ENCODE data around the gene CCPG1. TPM values are rescaled to one million over a fixed set of nuclear protein-coding genes. Genes with fewer than 3 reads are reported as not detected.

Gene CCPG1
- total RNA-seq, 1 donor, result 250 TPM

- Histone ChIP-seq H3K4me3 (ENCODE audit: insufficient read depth, low read length) (no peak overlapping the region), H3K4me1 (ENCODE audit: insufficient read depth, low read length) (no peaks in the 10 kb centered on the region), H2AFZ (ENCODE audit: low read length) (no peak overlapping the region), H3K9me3 (ENCODE audit: low read depth, low read length) (no peaks in the 10 kb centered on the region), H3K27me3 (ENCODE audit: insufficient read depth, low read length) (no peaks in the 10 kb centered on the region), H3K27ac (ENCODE audit: low read depth, low read length) (no peak overlapping the region), H4K20me1 (ENCODE audit: insufficient read depth, low read length) (no peaks in the 10 kb centered on the region), H3K36me3 (ENCODE audit: insufficient read depth, low read length) (peaks cover 9% of the 10 kb centered on the region), H3K79me2 (ENCODE audit: insufficient read depth, low read length) (no peaks in the 10 kb centered on the region), H3K4me2 (ENCODE audit: insufficient read depth, low read length) (no peak overlapping the region)
- TF ChIP-seq, protein P1, sequence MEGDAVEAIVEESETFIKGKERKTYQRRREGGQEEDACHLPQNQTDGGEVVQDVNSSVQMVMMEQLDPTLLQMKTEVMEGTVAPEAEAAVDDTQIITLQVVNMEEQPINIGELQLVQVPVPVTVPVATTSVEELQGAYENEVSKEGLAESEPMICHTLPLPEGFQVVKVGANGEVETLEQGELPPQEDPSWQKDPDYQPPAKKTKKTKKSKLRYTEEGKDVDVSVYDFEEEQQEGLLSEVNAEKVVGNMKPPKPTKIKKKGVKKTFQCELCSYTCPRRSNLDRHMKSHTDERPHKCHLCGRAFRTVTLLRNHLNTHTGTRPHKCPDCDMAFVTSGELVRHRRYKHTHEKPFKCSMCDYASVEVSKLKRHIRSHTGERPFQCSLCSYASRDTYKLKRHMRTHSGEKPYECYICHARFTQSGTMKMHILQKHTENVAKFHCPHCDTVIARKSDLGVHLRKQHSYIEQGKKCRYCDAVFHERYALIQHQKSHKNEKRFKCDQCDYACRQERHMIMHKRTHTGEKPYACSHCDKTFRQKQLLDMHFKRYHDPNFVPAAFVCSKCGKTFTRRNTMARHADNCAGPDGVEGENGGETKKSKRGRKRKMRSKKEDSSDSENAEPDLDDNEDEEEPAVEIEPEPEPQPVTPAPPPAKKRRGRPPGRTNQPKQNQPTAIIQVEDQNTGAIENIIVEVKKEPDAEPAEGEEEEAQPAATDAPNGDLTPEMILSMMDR (IDR thresholded peaks at IDR 0.05; ENCODE audit: extremely low read depth, low read depth, low read length), result no peak
- no peak for DNase-seq (ENCODE audit: insufficient read length, low spot score, missing footprints)
Observed at GRCh38 chr15:55358471-55358870, 49.7 kb downstream of the CCPG1 start.

GRCh38 chr15:55357774-55358173 is 50.4 kb downstream of the CCPG1 start:
- DNase-seq (ENCODE audit: insufficient read length, low spot score, missing footprints), result no peak
- no peak overlapping the region for H2AFZ ChIP-seq (ENCODE audit: low read length)
- H3K79me2 ChIP-seq (ENCODE audit: insufficient read depth, low read length), result no peaks in the 10 kb centered on the region
- H3K27me3 ChIP-seq (ENCODE audit: insufficient read depth, low read length), result no peaks in the 10 kb centered on the region
- H4K20me1 ChIP-seq (ENCODE audit: insufficient read depth, low read length), result no peaks in the 10 kb centered on the region
- H3K4me3 ChIP-seq (ENCODE audit: insufficient read depth, low read length), result no peak overlapping the region
- no peaks in the 10 kb centered on the region for H3K9me3 ChIP-seq (ENCODE audit: low read depth, low read length)
- no peak overlapping the region for H3K27ac ChIP-seq (ENCODE audit: low read depth, low read length)
- peaks cover 9% of the 10 kb centered on the region for H3K36me3 ChIP-seq (ENCODE audit: insufficient read depth, low read length)
- H3K4me2 ChIP-seq (ENCODE audit: insufficient read depth, low read length), result no peak overlapping the region
- H3K4me1 ChIP-seq (ENCODE audit: insufficient read depth, low read length), result no peaks in the 10 kb centered on the region
- TF ChIP-seq, protein P1 (IDR thresholded peaks at IDR 0.05; ENCODE audit: extremely low read depth, low read depth, low read length), result no peak

DNA sequence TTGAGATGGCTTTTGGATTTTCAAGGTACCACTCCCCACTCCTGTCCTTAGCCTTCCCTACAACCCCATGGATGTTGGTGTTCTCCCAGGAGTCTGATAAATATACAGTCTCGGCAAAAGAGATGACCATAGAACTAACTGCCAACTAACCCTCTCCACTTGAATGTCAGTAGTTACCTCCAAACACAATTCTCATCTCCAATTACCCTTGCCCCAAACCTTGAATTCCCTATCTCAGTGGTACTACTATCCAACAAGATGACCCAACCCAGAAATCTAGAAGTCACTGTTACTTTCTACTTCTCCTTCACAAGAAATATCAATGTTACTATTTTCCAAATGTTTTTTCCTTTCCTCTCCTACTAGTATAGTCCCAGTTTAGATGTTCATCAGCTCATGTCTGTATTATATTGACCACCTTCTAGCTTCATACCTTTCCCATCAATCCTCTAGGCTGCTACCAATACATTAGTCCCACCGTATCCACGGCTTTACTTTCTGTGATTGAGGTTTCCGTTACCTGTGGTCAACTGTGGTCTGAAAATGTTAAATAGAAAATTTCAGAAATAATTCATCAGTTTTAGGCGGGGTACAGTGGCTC is 51.1 kb downstream of the CCPG1 start:
- Histone ChIP-seq H3K79me2 (ENCODE audit: insufficient read depth, low read length) (no peaks in the 10 kb centered on the region), H3K27me3 (ENCODE audit: insufficient read depth, low read length) (no peaks in the 10 kb centered on the region), H3K9me3 (ENCODE audit: low read depth, low read length) (no peaks in the 10 kb centered on the region), H2AFZ (ENCODE audit: low read length) (no peak overlapping the region), H3K27ac (ENCODE audit: low read depth, low read length) (no peak overlapping the region), H3K4me2 (ENCODE audit: insufficient read depth, low read length) (no peak overlapping the region), H3K4me1 (ENCODE audit: insufficient read depth, low read length) (no peaks in the 10 kb centered on the region), H4K20me1 (ENCODE audit: insufficient read depth, low read length) (no peaks in the 10 kb centered on the region), H3K36me3 (ENCODE audit: insufficient read depth, low read length) (peaks cover 11% of the 10 kb centered on the region), H3K4me3 (ENCODE audit: insufficient read depth, low read length) (no peak overlapping the region)
- TF ChIP-seq, protein P1 (IDR thresholded peaks at IDR 0.05; ENCODE audit: extremely low read depth, low read depth, low read length), result no peak
- peak; percentile 32 for DNase-seq (ENCODE audit: insufficient read length, low spot score, missing footprints)

GRCh38 chr15:55353025-55353424 is 55.1 kb downstream of the CCPG1 start:
- H3K36me3 ChIP-seq (ENCODE audit: insufficient read depth, low read length), result peaks cover 7% of the 10 kb centered on the region
- H3K9me3 ChIP-seq (ENCODE audit: low read depth, low read length), result no peaks in the 10 kb centered on the region
- no peaks in the 10 kb centered on the region for H4K20me1 ChIP-seq (ENCODE audit: insufficient read depth, low read length)
- H3K27me3 ChIP-seq (ENCODE audit: insufficient read depth, low read length), result no peaks in the 10 kb centered on the region
- TF ChIP-seq, protein P1 (IDR thresholded peaks at IDR 0.05; ENCODE audit: extremely low read depth, low read depth, low read length), result no peak
- no peak overlapping the region for H3K4me3 ChIP-seq (ENCODE audit: insufficient read depth, low read length)
- no peak overlapping the region for H2AFZ ChIP-seq (ENCODE audit: low read length)
- DNase-seq (ENCODE audit: insufficient read length, low spot score, missing footprints), result no peak
- H3K4me1 ChIP-seq (ENCODE audit: insufficient read depth, low read length), result no peaks in the 10 kb centered on the region
- no peaks in the 10 kb centered on the region for H3K79me2 ChIP-seq (ENCODE audit: insufficient read depth, low read length)
- H3K27ac ChIP-seq (ENCODE audit: low read depth, low read length), result no peak overlapping the region
- no peak overlapping the region for H3K4me2 ChIP-seq (ENCODE audit: insufficient read depth, low read length)

All from osteoblast (primary cell).